Astrocyte (in vitro differentiated cells and primary cell): Measurements from ENCODE around the gene LRRFIP1. TPM values are rescaled to one million over a fixed set of nuclear protein-coding genes. Genes with fewer than 3 reads are reported as not detected.

Source experiments
- DNase-seq: peaks from one replicate; pipeline ENCODE4 v3.0.0-alpha.2; 2010; ENCODE audit warnings: low read depth
- FAIRE-seq: peaks from 2 replicates; lab custom pipeline; 2011; peaks lifted over from hg19 to GRCh38; lab: Jason Lieb, UNC
- H2AFZ ChIP-seq: 2 replicates; pipeline ENCODE4 v1.6.0; 2012; ENCODE audit warnings: low read depth, low read length, inconsistent platforms
- H3K27ac ChIP-seq: 2 replicates; pipeline ENCODE4 v1.5.1; 2011; ENCODE audit warnings: low read depth, low read length, inconsistent platforms
- H3K27me3 ChIP-seq: 2 replicates; pipeline ENCODE4 v1.6.0; 2011; ENCODE audit warnings: low read length, inconsistent platforms; ENCODE audit not compliant: insufficient read depth
- H3K36me3 ChIP-seq: 2 replicates; pipeline ENCODE4 v1.5.1; 2011; ENCODE audit warnings: low read length, inconsistent platforms; ENCODE audit not compliant: insufficient read depth
- H3K4me1 ChIP-seq: 2 replicates; pipeline ENCODE4 v1.5.1; 2011; ENCODE audit warnings: low read length, inconsistent platforms; ENCODE audit not compliant: insufficient read depth
- H3K4me2 ChIP-seq: 2 replicates; pipeline ENCODE4 v1.6.0; 2012; ENCODE audit warnings: low read length, inconsistent platforms
- H3K4me3 ChIP-seq: 2 replicates; pipeline ENCODE4 v1.5.1; 2011; ENCODE audit warnings: low read depth, mild to moderate bottlenecking, low read length, inconsistent platforms; ENCODE audit not compliant: insufficient read depth
- H3K79me2 ChIP-seq: 2 replicates; pipeline ENCODE4 v1.6.0; 2012; ENCODE audit warnings: mild to moderate bottlenecking, low read length, inconsistent platforms; ENCODE audit not compliant: insufficient read depth
- H3K9ac ChIP-seq: 2 replicates; pipeline ENCODE4 v1.6.0; 2012; ENCODE audit warnings: mild to moderate bottlenecking, low read length, inconsistent platforms
- H3K9me3 ChIP-seq: 2 replicates; pipeline ENCODE4 v1.5.1; 2012; ENCODE audit warnings: low read depth, mild to moderate bottlenecking, low read length, inconsistent platforms; ENCODE audit not compliant: insufficient read depth
- H4K20me1 ChIP-seq: 2 replicates; pipeline ENCODE4 v1.6.0; 2012; ENCODE audit warnings: low read length, inconsistent platforms; ENCODE audit not compliant: insufficient read depth
- H3K27ac Mint-ChIP-seq: one replicate; pipeline ENCODE4 v1.8.0; 2021; ENCODE audit warnings: mild to moderate bottlenecking, mixed read lengths; ENCODE audit not compliant: unreplicated experiment
- H3K27me3 Mint-ChIP-seq: one replicate; pipeline ENCODE4 v1.8.0; 2021; ENCODE audit warnings: low read depth, mixed read lengths; ENCODE audit not compliant: unreplicated experiment
- H3K36me3 Mint-ChIP-seq: one replicate; pipeline ENCODE4 v1.8.0; 2021; ENCODE audit warnings: low read depth, mixed read lengths; ENCODE audit not compliant: unreplicated experiment
- H3K4me1 Mint-ChIP-seq: one replicate; pipeline ENCODE4 v1.8.0; 2021; ENCODE audit warnings: low read depth, mixed read lengths; ENCODE audit not compliant: unreplicated experiment
- H3K4me3 Mint-ChIP-seq: one replicate; pipeline ENCODE4 v1.8.0; 2021; ENCODE audit warnings: mild to moderate bottlenecking, moderate library complexity, mixed read lengths; ENCODE audit not compliant: unreplicated experiment
- H3K9me3 Mint-ChIP-seq: one replicate; pipeline ENCODE4 v1.8.0; 2021; ENCODE audit warnings: mild to moderate bottlenecking, mixed read lengths; ENCODE audit not compliant: unreplicated experiment
- CTCF ChIP-seq: IDR thresholded peaks from 2 replicates; pipeline ENCODE4 v1.5.1; 2011; ENCODE audit warnings: low read depth, mild to moderate bottlenecking, inconsistent platforms, low read length, moderate library complexity; ENCODE audit not compliant: insufficient read depth
- EZH2 ChIP-seq: IDR thresholded peaks from 2 replicates; pipeline ENCODE4 v1.6.1; 2012; ENCODE audit warnings: mild to moderate bottlenecking, low read length, inconsistent platforms; ENCODE audit not compliant: insufficient read depth
- total RNA-seq: library from RNA; stranded (reverse); gene quantifications from 2 replicates; pipeline ENCODE4 v1.2.1, GENCODE V29; 2021

Gene LRRFIP1
- total RNA-seq, 1 donor from 2014 or later = 83.3 TPM

GRCh38 chr2:237725661-237726060, 98.3 kb downstream of the LRRFIP1 start:
- Histone ChIP-seq H3K27me3 (no peaks in the 10 kb centered on the region), H2AFZ (no peak overlapping the region), H3K79me2 (peaks cover 79% of the 10 kb centered on the region), H3K4me3 (no peak overlapping the region), H3K36me3 (peaks cover 15% of the 10 kb centered on the region), H3K9ac (no peak overlapping the region), H4K20me1 (peaks cover 26% of the 10 kb centered on the region), H3K27ac (no peak overlapping the region), H3K9me3 (no peaks in the 10 kb centered on the region), H3K4me1 (peaks cover 31% of the 10 kb centered on the region), H3K4me2 (no peak overlapping the region)
- Mint-ChIP-seq H3K36me3 (peaks cover 14% of the 10 kb centered on the region), H3K4me3 (no peak overlapping the region), H3K27me3 (no peaks in the 10 kb centered on the region), H3K4me1 (peaks cover 46% of the 10 kb centered on the region), H3K9me3 (no peaks in the 10 kb centered on the region), H3K27ac (no peak overlapping the region)
- TF ChIP-seq CTCF (no peak), EZH2 (no peak)
- no peak for DNase-seq
- no peak for FAIRE-seq

GRCh38 chr2:237726401-237726830, 99.0 kb downstream of the LRRFIP1 start:
- peaks cover 44% of the 10 kb centered on the region for H3K4me1 Mint-ChIP-seq
- H2AFZ ChIP-seq = no peak overlapping the region
- H4K20me1 ChIP-seq = peaks cover 33% of the 10 kb centered on the region
- peak; percentile 83 for DNase-seq
- H3K4me3 ChIP-seq = no peak overlapping the region
- no peak for FAIRE-seq
- H3K4me3 Mint-ChIP-seq = no peak overlapping the region
- peaks cover 31% of the 10 kb centered on the region for H3K4me1 ChIP-seq
- H3K9ac ChIP-seq = no peak overlapping the region
- H3K36me3 ChIP-seq = peaks cover 15% of the 10 kb centered on the region
- peaks cover 14% of the 10 kb centered on the region for H3K36me3 Mint-ChIP-seq
- TF ChIP-seq EZH2 (no peak), CTCF (no peak)
- H3K27ac Mint-ChIP-seq = no peak overlapping the region
- no peaks in the 10 kb centered on the region for H3K27me3 ChIP-seq
- no peak overlapping the region for H3K27ac ChIP-seq
- no peaks in the 10 kb centered on the region for H3K9me3 Mint-ChIP-seq
- peaks cover 82% of the 10 kb centered on the region for H3K79me2 ChIP-seq
- peak overlapping the region; percentile 36 for H3K4me2 ChIP-seq
- no peaks in the 10 kb centered on the region for H3K27me3 Mint-ChIP-seq
- no peaks in the 10 kb centered on the region for H3K9me3 ChIP-seq

GRCh38 chr2:237727363-237727762, 100.0 kb downstream of the LRRFIP1 start:
- H3K9me3 ChIP-seq = no peaks in the 10 kb centered on the region
- H3K9me3 Mint-ChIP-seq = no peaks in the 10 kb centered on the region
- H3K27ac ChIP-seq = no peak overlapping the region
- no peak for FAIRE-seq
- H3K4me3 ChIP-seq = no peak overlapping the region
- H3K36me3 Mint-ChIP-seq = peaks cover 17% of the 10 kb centered on the region
- H3K27ac Mint-ChIP-seq = no peak overlapping the region
- H3K27me3 Mint-ChIP-seq = no peaks in the 10 kb centered on the region
- peaks cover 81% of the 10 kb centered on the region for H3K79me2 ChIP-seq
- H3K36me3 ChIP-seq = peaks cover 12% of the 10 kb centered on the region
- H3K27me3 ChIP-seq = no peaks in the 10 kb centered on the region
- H4K20me1 ChIP-seq = peaks cover 38% of the 10 kb centered on the region
- no peak overlapping the region for H2AFZ ChIP-seq
- TF ChIP-seq EZH2 = no peak
- no peak for TF ChIP-seq CTCF
- no peak for DNase-seq
- peaks cover 34% of the 10 kb centered on the region for H3K4me1 ChIP-seq
- no peak overlapping the region for H3K4me2 ChIP-seq
- H3K4me3 Mint-ChIP-seq = no peak overlapping the region
- H3K4me1 Mint-ChIP-seq = peaks cover 46% of the 10 kb centered on the region
- no peak overlapping the region for H3K9ac ChIP-seq
